ENCODE measurements around the gene CCSAP.

The CCSAP gene

DNA sequence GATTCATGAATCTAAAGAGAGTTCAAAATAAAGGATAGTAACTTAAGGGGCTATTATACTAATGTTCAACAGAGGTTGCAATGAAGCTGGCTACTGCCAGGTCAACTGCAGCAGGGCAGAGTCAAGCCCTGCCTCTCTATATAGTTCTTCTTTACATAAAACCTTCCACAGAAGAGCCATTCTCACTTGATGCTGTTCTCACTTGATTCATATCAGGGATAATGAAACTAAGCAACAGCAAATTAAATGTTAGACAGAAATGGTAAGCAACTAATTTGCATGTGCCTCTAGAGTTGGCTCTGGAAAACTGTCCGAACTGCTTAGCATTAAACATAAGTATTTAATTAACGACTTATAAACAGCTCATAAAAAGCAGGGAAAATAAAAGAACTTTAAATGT, 17.4 kb downstream of the CCSAP start:
- Histone ChIP-seq H3K4me3 (ENCODE audit: low read depth, low read length) (no peak overlapping the region), H3K9me3 (ENCODE audit: control insufficient read depth, insufficient read depth, low read depth, low read length) (no peaks in the 10 kb centered on the region), H3K4me1 (ENCODE audit: control insufficient read depth, insufficient read depth, low read length) (0 out of 2 replicates have a peak, but pooled peaks cover 6% of the 10 kb centered on the region), H3K27ac (ENCODE audit: extremely low read depth, low read depth, low read length) (no peak overlapping the region), H3K36me3 (ENCODE audit: control insufficient read depth in 2 of 2, insufficient read depth in 1 of 2, low read length in 2 of 2) (peaks cover 54 to 75% of the 10 kb centered on the region in 2 experiments)
- TF ChIP-seq, protein P1, sequence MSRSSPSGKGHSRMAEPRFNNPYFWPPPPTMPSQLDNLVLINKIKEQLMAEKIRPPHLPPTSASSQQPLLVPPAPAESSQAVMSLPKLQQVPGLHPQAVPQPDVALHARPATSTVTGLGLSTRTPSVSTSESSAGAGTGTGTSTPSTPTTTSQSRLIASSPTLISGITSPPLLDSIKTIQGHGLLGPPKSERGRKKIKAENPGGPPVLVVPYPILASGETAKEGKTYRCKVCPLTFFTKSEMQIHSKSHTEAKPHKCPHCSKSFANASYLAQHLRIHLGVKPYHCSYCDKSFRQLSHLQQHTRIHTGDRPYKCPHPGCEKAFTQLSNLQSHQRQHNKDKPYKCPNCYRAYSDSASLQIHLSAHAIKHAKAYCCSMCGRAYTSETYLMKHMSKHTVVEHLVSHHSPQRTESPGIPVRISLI (tag by site-specific recombination; IDR thresholded peaks at IDR 0.05), result no peak
- TF ChIP-seq ZNF112 (tag by site-specific recombination; IDR thresholded peaks at IDR 0.05), result no peak
- TF ChIP-seq ZNF558 (tag by site-specific recombination; IDR thresholded peaks at IDR 0.05), result no peak
- no peak for TF ChIP-seq ZNF48 (tag by site-specific recombination; IDR thresholded peaks at IDR 0.05)
- TF ChIP-seq ZBTB49 (tag by site-specific recombination; IDR thresholded peaks at IDR 0.05; ENCODE audit: low read depth), result no peak
- no peak for TF ChIP-seq OSR2 (tag by site-specific recombination; IDR thresholded peaks at IDR 0.05)
- TF ChIP-seq ZNF548 (tag by site-specific recombination; IDR thresholded peaks at IDR 0.05), result no peak
- TF ChIP-seq ZBTB17 (tag by site-specific recombination; IDR thresholded peaks at IDR 0.05), result no peak
- ChIA-PET POLR2A (no interaction called here), CTCF (interaction anchor here (0.6 to 1.7 kb wide), 5 partner anchors 15 to 620 kb away, joined by 3 to 5 read pairs (median 4); no protein-coding TSS in a partner anchor)

DNA sequence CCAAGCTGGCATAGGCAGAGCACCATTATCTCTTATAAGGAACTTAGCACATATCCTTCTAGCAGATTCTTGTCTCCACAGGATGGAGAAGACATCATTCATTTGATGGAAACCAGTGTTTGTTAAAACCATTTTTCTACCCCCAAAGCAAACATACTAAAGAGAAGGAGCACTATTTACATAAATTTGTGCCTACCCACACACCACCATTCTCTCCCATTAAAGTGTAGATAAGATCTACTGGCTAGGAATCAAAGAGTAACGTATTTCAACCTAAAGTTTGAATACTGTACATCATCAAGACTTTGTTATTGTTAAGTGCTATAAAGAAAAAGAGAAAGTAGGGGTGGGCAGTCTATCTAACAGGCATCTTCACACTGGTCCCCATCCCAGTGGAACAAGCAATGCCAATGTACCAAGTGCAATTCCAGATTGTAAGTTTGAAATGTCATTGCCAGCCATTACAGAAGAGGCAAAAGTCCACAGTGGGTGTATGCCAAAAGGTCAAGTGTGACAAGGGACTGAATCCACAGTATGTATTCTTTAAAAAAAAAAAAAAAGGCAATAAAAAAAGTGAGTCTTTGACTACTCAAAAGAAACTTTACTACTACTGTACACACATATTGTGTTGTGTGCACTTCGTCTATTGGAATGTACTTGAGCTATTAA, 18.8 kb downstream of the CCSAP start:
- Histone ChIP-seq H3K4me3 (ENCODE audit: low read depth, low read length) (no peak overlapping the region), H3K27ac (ENCODE audit: extremely low read depth, low read depth, low read length) (no peak overlapping the region), H3K4me1 (ENCODE audit: control insufficient read depth, insufficient read depth, low read length) (0 out of 2 replicates have a peak, but pooled peaks cover 6% of the 10 kb centered on the region), H3K36me3 (ENCODE audit: control insufficient read depth in 2 of 2, insufficient read depth in 1 of 2, low read length in 2 of 2) (peaks cover 59 to 80% of the 10 kb centered on the region in 2 experiments), H3K9me3 (ENCODE audit: control insufficient read depth, insufficient read depth, low read depth, low read length) (no peaks in the 10 kb centered on the region)
- ChIA-PET CTCF (interaction anchor here (0.5 to 1.2 kb wide), 3 partner anchors 44 to 900 kb away, joined by 3 to 4 read pairs (median 3); no protein-coding TSS in a partner anchor), POLR2A (no interaction called here)
- 0 out of 2 replicates have a peak, but pooled peaks have one; percentile 2 for TF ChIP-seq SP3 (tag by site-specific recombination; IDR thresholded peaks at IDR 0.05)
- 0 out of 2 replicates have a peak, but pooled peaks have one; percentile 22 for TF ChIP-seq ZNF580 (tag by site-specific recombination; IDR thresholded peaks at IDR 0.05)
- TF ChIP-seq PRDM6 (tag by site-specific recombination; IDR thresholded peaks at IDR 0.05), result peak; percentile 44
- TF ChIP-seq ZBTB7A (tag by site-specific recombination; IDR thresholded peaks at IDR 0.05; ENCODE audit: low read depth), result no peak
- no peak for TF ChIP-seq ZNF645 (tag by site-specific recombination; IDR thresholded peaks at IDR 0.05)
- peak; percentile 72 for TF ChIP-seq ZFHX2 (tag by site-specific recombination; conservative IDR thresholded peaks at IDR 0.05)
- TF ChIP-seq EGR2 (tag by site-specific recombination; IDR thresholded peaks at IDR 0.05; ENCODE audit: low read depth), result peak; percentile 52
